Measurements from ENCODE around the gene PI4KB. TPM values are rescaled to one million over a fixed set of nuclear protein-coding genes. Genes with fewer than 3 reads are reported as not detected.
A peak's percentile ranks its signal among the peaks of the same experiment; 100 is the strongest.
"Not testable (repeated sequence)": the region's sequence is repeated elsewhere in the genome, so short reads cannot be mapped to it uniquely, and the experiment has no call there.

The PI4KB gene
- 53.7 TPM for total RNA-seq
- long read RNA-seq, transcript PI4KB-203 (11 exons, 3,934 nt): major isoform, 5 of 50 reads
- long read RNA-seq, partial matches to known transcripts: 35 of 50 reads
- long read RNA-seq, other reads (novel, unspliced or antisense): 9 of 50 reads

GRCh38 chr1:151327223-151327902, at the start of gene PI4KB:
Gene PI4KB, minus strand, starts transcription at chr1:151327416. Its CDS starts 10,935 bp downstream, at chr1:151316481.
- ATAC-seq (peak; percentile 98), DNase-seq (ENCODE audit: missing footprints) (peak; percentile 88)
- intact Hi-C loops (cut with DNase I): loop anchor here (2.0 to 5.0 kb wide), 2 partner anchors 45 to 130 kb away; partner anchors contain the start of genes PIP5K1A and ZNF687

GRCh38 chr1:151373196-151373595, 46.0 kb upstream of the PI4KB start:
- intact Hi-C loops (cut with DNase I): no loop called here
- no peak for DNase-seq (ENCODE audit: missing footprints)
- ATAC-seq: no peak

GRCh38 chr1:151372058-151372934, 45.1 kb upstream of the PI4KB start, which contains the start of gene SELENBP1:
Gene SELENBP1, minus strand, starts transcription at chr1:151372705. Its CDS starts 64 bp downstream, at chr1:151372641.
- ATAC-seq (peak; percentile 86), DNase-seq (ENCODE audit: missing footprints) (peak; percentile 88)
- intact Hi-C loops (cut with DNase I): loop anchor here (1.0 kb wide), 1 partner anchor 27 kb away; the partner anchor contains the start of gene PSMB4

GRCh38 chr1:151371370-151372057, 44.3 kb upstream of the PI4KB start:
- DNase-seq (ENCODE audit: missing footprints) (peak; percentile 76), ATAC-seq (peak; percentile 45)
- intact Hi-C loops (cut with DNase I): loop anchor here (1.0 kb wide), 1 partner anchor 28 kb away; the partner anchor contains the start of gene PSMB4

GRCh38 chr1:151370211-151370911, 43.1 kb upstream of the PI4KB start:
- DNase-seq (ENCODE audit: missing footprints): no peak
- peak; percentile 52 for ATAC-seq
- intact Hi-C loops (cut with DNase I): no loop called here

GRCh38 chr1:151369621-151370048, 42.4 kb upstream of the PI4KB start:
- DNase-seq (ENCODE audit: missing footprints): no peak
- ATAC-seq: no peak
- intact Hi-C loops (cut with DNase I): no loop called here

GRCh38 chr1:151369302-151369610, 42.0 kb upstream of the PI4KB start:
- no peak for DNase-seq (ENCODE audit: missing footprints)
- intact Hi-C loops (cut with DNase I): no loop called here
- no peak for ATAC-seq

- DNase-seq (ENCODE audit: missing footprints): no peak
- no peak for ATAC-seq
- intact Hi-C loops (cut with DNase I): no loop called here
Measured at GRCh38 chr1:151368393-151369301, 41.4 kb upstream of the PI4KB start.

GRCh38 chr1:151367658-151368392, 40.6 kb upstream of the PI4KB start:
- DNase-seq (ENCODE audit: missing footprints): no peak
- ATAC-seq: peak; percentile 37
- intact Hi-C loops (cut with DNase I): no loop called here

GRCh38 chr1:151364996-151365395, 37.8 kb upstream of the PI4KB start:
- ATAC-seq: no peak
- intact Hi-C loops (cut with DNase I): no loop called here
- no peak for DNase-seq (ENCODE audit: missing footprints)

- ATAC-seq (no peak), DNase-seq (ENCODE audit: missing footprints) (no peak)
- intact Hi-C loops (cut with DNase I): no loop called here
Measured at GRCh38 chr1:151362308-151363155, 35.3 kb upstream of the PI4KB start.

GRCh38 chr1:151361883-151362282, 34.7 kb upstream of the PI4KB start:
- intact Hi-C loops (cut with DNase I): no loop called here
- DNase-seq (ENCODE audit: missing footprints): no peak
- no peak for ATAC-seq

GRCh38 chr1:151356696-151357095, 29.5 kb upstream of the PI4KB start:
- intact Hi-C loops (cut with DNase I): no loop called here
- DNase-seq (ENCODE audit: missing footprints) (no peak), ATAC-seq (no peak)

GRCh38 chr1:151352021-151352718, 25.0 kb upstream of the PI4KB start:
- ATAC-seq: no peak
- intact Hi-C loops (cut with DNase I): no loop called here

GRCh38 chr1:151350323-151350722, 23.1 kb upstream of the PI4KB start:
- DNase-seq (ENCODE audit: missing footprints); intact Hi-C loops (cut with DNase I); ATAC-seq: not testable (repeated sequence)

More at GRCh38 chr1:151352021-151352718, 25.0 kb upstream of the PI4KB start:
- no peak for DNase-seq (ENCODE audit: missing footprints)
